HG02884 (cell line): ENCODE data around the gene DMAC1.

ENCODE experiments used
- ATAC-seq: cut with Tn5 transposase; IDR thresholded peaks from one replicate; pipeline ENCODE4 v1.9.1; 2021; ENCODE audit warnings: mild to moderate bottlenecking, moderate library complexity; ENCODE audit not compliant: unreplicated experiment

Gene DMAC1

GRCh38 chr9:7799234-7799943, at the start of gene DMAC1:
DMAC1 (minus strand) TSS chr9:7799778; CDS start chr9:7799734, 44 bp downstream.
- peak; percentile 86 for ATAC-seq

GRCh38 chr9:7849362-7849761, 49.8 kb upstream of the DMAC1 start:
- no peak for ATAC-seq

- ATAC-seq: no peak
Measured at GRCh38 chr9:7848498-7848897, 48.9 kb upstream of the DMAC1 start.

GRCh38 chr9:7844242-7844641, 44.7 kb upstream of the DMAC1 start:
- peak; percentile 82 for ATAC-seq

- ATAC-seq: no peak
Measured at GRCh38 chr9:7841831-7842230, 42.3 kb upstream of the DMAC1 start.

GRCh38 chr9:7834531-7834930, 35.0 kb upstream of the DMAC1 start:
- no peak for ATAC-seq

GRCh38 chr9:7828334-7828733, 28.8 kb upstream of the DMAC1 start:
- no peak for ATAC-seq

GRCh38 chr9:7827792-7828191, 28.2 kb upstream of the DMAC1 start:
- ATAC-seq: no peak

- ATAC-seq: no peak
Measured at GRCh38 chr9:7827056-7827455, 27.5 kb upstream of the DMAC1 start.

GRCh38 chr9:7823651-7824050, 24.1 kb upstream of the DMAC1 start:
- ATAC-seq: no peak

GRCh38 chr9:7819984-7820383, 20.4 kb upstream of the DMAC1 start:
- no peak for ATAC-seq

GRCh38 chr9:7816021-7816420, 16.4 kb upstream of the DMAC1 start:
- no peak for ATAC-seq

- ATAC-seq: no peak
Measured at GRCh38 chr9:7813030-7813429, 13.5 kb upstream of the DMAC1 start.

GRCh38 chr9:7811677-7812076, 12.1 kb upstream of the DMAC1 start:
- no peak for ATAC-seq

- no peak for ATAC-seq
Measured at GRCh38 chr9:7802666-7803065, 3.1 kb upstream of the DMAC1 start.

GRCh38 chr9:7799944-7800285, 337 bp upstream of the DMAC1 start:
- ATAC-seq: peak; percentile 19

- ATAC-seq: no peak
Measured at GRCh38 chr9:7794196-7794595, 5.4 kb downstream of the DMAC1 start.

GRCh38 chr9:7791394-7791793, 8.2 kb downstream of the DMAC1 start:
- no peak for ATAC-seq

GRCh38 chr9:7790819-7791182, 8.8 kb downstream of the DMAC1 start:
- ATAC-seq: no peak

- ATAC-seq: no peak
Measured at GRCh38 chr9:7790022-7790818, 9.4 kb downstream of the DMAC1 start.

- no peak for ATAC-seq
Measured at GRCh38 chr9:7788772-7789171, 10.8 kb downstream of the DMAC1 start.

- no peak for ATAC-seq
Measured at GRCh38 chr9:7785813-7786212, 13.8 kb downstream of the DMAC1 start.

GRCh38 chr9:7784472-7784871, 15.1 kb downstream of the DMAC1 start:
- ATAC-seq: no peak
